ENCODE data around the gene NXF2B.
"Not testable (repeated sequence)": the region's sequence is repeated elsewhere in the genome, so short reads cannot be mapped to it uniquely, and the experiment has no call there.

DNA sequence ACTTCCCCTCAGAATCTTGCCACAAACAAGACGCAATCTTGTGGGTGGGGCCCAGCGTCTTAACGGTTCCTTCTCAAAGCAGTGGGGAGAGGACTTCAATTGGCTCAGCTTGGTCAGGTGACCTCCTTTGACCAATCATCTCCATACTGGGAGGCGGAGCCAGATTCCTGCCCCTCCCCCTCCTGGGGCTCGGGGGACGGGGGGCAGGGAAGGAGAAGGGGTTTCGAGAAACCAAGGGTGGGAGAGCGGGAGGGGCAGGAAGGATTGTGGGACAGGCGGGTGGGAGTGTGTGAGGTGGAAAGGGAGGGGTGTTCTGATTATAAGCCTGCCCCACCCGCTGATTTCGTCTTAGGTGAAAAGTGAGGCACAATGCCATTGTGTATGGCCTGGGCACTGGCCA, at the start of gene NXF2B:
- not testable (repeated sequence) for TF ChIP-seq POLR2A, EP300, POLR2AphosphoS5 (IDR thresholded peaks at IDR 0.05)
- TF ChIP-seq, protein P1, sequence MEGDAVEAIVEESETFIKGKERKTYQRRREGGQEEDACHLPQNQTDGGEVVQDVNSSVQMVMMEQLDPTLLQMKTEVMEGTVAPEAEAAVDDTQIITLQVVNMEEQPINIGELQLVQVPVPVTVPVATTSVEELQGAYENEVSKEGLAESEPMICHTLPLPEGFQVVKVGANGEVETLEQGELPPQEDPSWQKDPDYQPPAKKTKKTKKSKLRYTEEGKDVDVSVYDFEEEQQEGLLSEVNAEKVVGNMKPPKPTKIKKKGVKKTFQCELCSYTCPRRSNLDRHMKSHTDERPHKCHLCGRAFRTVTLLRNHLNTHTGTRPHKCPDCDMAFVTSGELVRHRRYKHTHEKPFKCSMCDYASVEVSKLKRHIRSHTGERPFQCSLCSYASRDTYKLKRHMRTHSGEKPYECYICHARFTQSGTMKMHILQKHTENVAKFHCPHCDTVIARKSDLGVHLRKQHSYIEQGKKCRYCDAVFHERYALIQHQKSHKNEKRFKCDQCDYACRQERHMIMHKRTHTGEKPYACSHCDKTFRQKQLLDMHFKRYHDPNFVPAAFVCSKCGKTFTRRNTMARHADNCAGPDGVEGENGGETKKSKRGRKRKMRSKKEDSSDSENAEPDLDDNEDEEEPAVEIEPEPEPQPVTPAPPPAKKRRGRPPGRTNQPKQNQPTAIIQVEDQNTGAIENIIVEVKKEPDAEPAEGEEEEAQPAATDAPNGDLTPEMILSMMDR (IDR thresholded peaks at IDR 0.05): not testable (repeated sequence)

All from stomach (tissue), 4 donors.